HG02840 (cell line): ENCODE results near the gene JADE1.

ENCODE experiments used
- ATAC-seq: cut with Tn5 transposase; IDR thresholded peaks from one replicate; pipeline ENCODE4 v1.9.1; 2021; ENCODE audit warnings: mild to moderate bottlenecking, moderate library complexity, moderate number of reproducible peaks; ENCODE audit not compliant: unreplicated experiment, low FRiP score

Gene JADE1

GRCh38 chr4:128868758-128869157 lies 59.3 kb downstream of the JADE1 start:
- ATAC-seq: no peak

GRCh38 chr4:128869776-128870509 lies 60.4 kb downstream of the JADE1 start:
- no peak for ATAC-seq

- ATAC-seq: no peak
These were observed 62.4 kb downstream of the JADE1 start for GRCh38 chr4:128871948-128872347.

- no peak for ATAC-seq
These were observed 66.7 kb downstream of the JADE1 start for GRCh38 chr4:128876200-128876599.

GRCh38 chr4:128877934-128878333 lies 68.4 kb downstream of the JADE1 start:
- no peak for ATAC-seq

GRCh38 chr4:128879283-128879682 lies 69.8 kb downstream of the JADE1 start:
- ATAC-seq: no peak

- no peak for ATAC-seq
These were observed 70.5 kb downstream of the JADE1 start for GRCh38 chr4:128879971-128880370.

GRCh38 chr4:128880662-128881061 lies 71.2 kb downstream of the JADE1 start:
- no peak for ATAC-seq

GRCh38 chr4:128904821-128905220 lies 95.3 kb downstream of the JADE1 start:
- no peak for ATAC-seq

- no peak for ATAC-seq
These were observed 97.1 kb downstream of the JADE1 start for GRCh38 chr4:128906581-128906980.

- no peak for ATAC-seq
These were observed 98.5 kb downstream of the JADE1 start for GRCh38 chr4:128907981-128908380.

GRCh38 chr4:128908735-128909134 lies 99.2 kb downstream of the JADE1 start:
- no peak for ATAC-seq

GRCh38 chr4:128913228-128913627 lies 103.7 kb downstream of the JADE1 start:
- no peak for ATAC-seq

GRCh38 chr4:128915544-128915943 lies 106.0 kb downstream of the JADE1 start:
- no peak for ATAC-seq

- peak; percentile 72 for ATAC-seq
These were observed 107.3 kb downstream of the JADE1 start for GRCh38 chr4:128916832-128917231.

GRCh38 chr4:128917781-128918180 lies 108.3 kb downstream of the JADE1 start:
- peak; percentile 60 for ATAC-seq

- no peak for ATAC-seq
These were observed 112.5 kb downstream of the JADE1 start for GRCh38 chr4:128921954-128922353.
